ENCODE measurements around the gene OGDH. TPM values are rescaled to one million over a fixed set of nuclear protein-coding genes. Genes with fewer than 3 reads are reported as not detected.

Gene OGDH
- total and polyA plus RNA-seq, 10 of the 15 experiments (the other 5 are each of a cell fraction or from before 2014, with no cell fraction given) = 4.1 to 103 (median 48.4) TPM

- Histone ChIP-seq H3K4me2 (ENCODE audit: control insufficient read depth, insufficient read depth) (no peak overlapping the region), H3K9ac (ENCODE audit: control insufficient read depth, insufficient read depth, low read length) (no peak overlapping the region), H4K20me1 (ENCODE audit: control insufficient read depth, insufficient read depth) (no peaks in the 10 kb centered on the region), H3K27ac (ENCODE audit: control insufficient read depth, insufficient read depth) (no peak overlapping the region), H3K4me3 (no peak overlapping the region), H3K79me2 (ENCODE audit: control insufficient read depth, insufficient read depth, low read length) (no peaks in the 10 kb centered on the region), H3K36me3 (ENCODE audit: control insufficient read depth in 2 of 2, insufficient read depth in 2 of 2, low read length in 1 of 2) (peaks cover 7 to 8% of the 10 kb centered on the region in 2 experiments), H3K4me1 (ENCODE audit: control insufficient read depth, insufficient read depth, low read length) (no peaks in the 10 kb centered on the region), H2AFZ (ENCODE audit: control insufficient read depth, low read depth, low read length) (no peak overlapping the region), H3K27me3 (replicated peaks in 1 of 2; ENCODE audit: control insufficient read depth in 2 of 2, insufficient read depth in 2 of 2, low read length in 1 of 2) (no peaks in the 10 kb centered on the region), H3K9me3 (replicated peaks; ENCODE audit: control insufficient read depth, insufficient read depth, low read length) (no peaks in the 10 kb centered on the region)
- FAIRE-seq (no peak), ATAC-seq (no peak; the same call in 2 of the 3 replicates), DNase-seq (ENCODE audit: low read depth, low spot score) (no peak)
- ChIA-PET RAD21 (ENCODE audit: unreplicated experiment) (no interaction called here), CTCF (no interaction called here), SMC1A (ENCODE audit: uncharacterized antibody, unreplicated experiment) (no interaction called here), POLR2A (no interaction called here)
- TF ChIP-seq MYB (IDR thresholded peaks at IDR 0.05; ENCODE audit: borderline replicate concordance, low read depth, low read length) (no peak), RB1 (IDR thresholded peaks at IDR 0.05; ENCODE audit: borderline replicate concordance) (no peak), NFYB (IDR thresholded peaks at IDR 0.05; ENCODE audit: insufficient read depth, low read depth, low read length) (no peak), IKZF2 (IDR thresholded peaks at IDR 0.05) (no peak)
- no TSS peak for BruUV-seq (replicated peaks)
- in situ Hi-C loops (cut with MboI) = no loop called here
- WGBS (ENCODE audit: insufficient coverage, insufficient replicate concordance, low lambda C conversion rate, missing lambda C conversion rate) = 57% methylated on average over 5 of the region's 5 CpGs
- intact Hi-C loops (cut with micrococcal nuclease; ENCODE audit: unreplicated experiment) = no loop called here
Measured at GRCh38 chr7:44711528-44711927, 105.1 kb downstream of the OGDH start.

- H3K79me2 ChIP-seq (ENCODE audit: control insufficient read depth, insufficient read depth, low read length) = no peaks in the 10 kb centered on the region
- no peak overlapping the region for H3K4me2 ChIP-seq (ENCODE audit: control insufficient read depth, insufficient read depth)
- no peak overlapping the region for H3K4me3 ChIP-seq
- FAIRE-seq = no peak
- no peak for DNase-seq (ENCODE audit: low read depth, low spot score)
- CTCF ChIA-PET = no interaction called here
- in situ Hi-C loops (cut with MboI) = no loop called here
- ATAC-seq = no peak
- H2AFZ ChIP-seq (ENCODE audit: control insufficient read depth, low read depth, low read length) = no peak overlapping the region
- SMC1A ChIA-PET (ENCODE audit: uncharacterized antibody, unreplicated experiment) = no interaction called here
- H3K36me3 ChIP-seq (ENCODE audit: control insufficient read depth in 2 of 2, insufficient read depth in 2 of 2, low read length in 1 of 2) = peaks cover 7 to 8% of the 10 kb centered on the region in 2 experiments
- no peak for TF ChIP-seq RELB (IDR thresholded peaks at IDR 0.05; ENCODE audit: low read depth)
- no peak for TF ChIP-seq IKZF1 (conservative IDR thresholded peaks at IDR 0.05)
- no peak for TF ChIP-seq NR2C2 (IDR thresholded peaks at IDR 0.05; ENCODE audit: borderline replicate concordance, control insufficient read depth, insufficient read length, low read depth)
- no peak for TF ChIP-seq BACH1 (IDR thresholded peaks at IDR 0.05; ENCODE audit: borderline replicate concordance)
- TF ChIP-seq KAT2A (conservative IDR thresholded peaks at IDR 0.05; ENCODE audit: control insufficient read depth, low read depth, low read length) = no peak
- no peak for TF ChIP-seq PAX5 (IDR thresholded peaks at IDR 0.05; ENCODE audit: borderline replicate concordance, low read depth, low read length)
- TF ChIP-seq ZNF217 (IDR thresholded peaks at IDR 0.05) = no peak
- no peak for TF ChIP-seq EP300 (IDR thresholded peaks at IDR 0.05; ENCODE audit: borderline replicate concordance in 1 of 2, control insufficient read depth in 1 of 2, low read depth in 2 of 2, low read length in 2 of 2)
- no peak for TF ChIP-seq NKRF (conservative IDR thresholded peaks at IDR 0.05)
- TF ChIP-seq JUNB (IDR thresholded peaks at IDR 0.05) = no peak
- TF ChIP-seq ATF7 (IDR thresholded peaks at IDR 0.05; ENCODE audit: low read depth) = no peak
- no peak for TF ChIP-seq RELA (IDR thresholded peaks at IDR 0.05; ENCODE audit: borderline replicate concordance, partially characterized antibody)
- TF ChIP-seq NR2C1 (IDR thresholded peaks at IDR 0.05) = no peak
- H3K27me3 ChIP-seq (replicated peaks in 1 of 2; ENCODE audit: control insufficient read depth in 2 of 2, insufficient read depth in 2 of 2, low read length in 1 of 2) = no peaks in the 10 kb centered on the region
- no peaks in the 10 kb centered on the region for H3K4me1 ChIP-seq (ENCODE audit: control insufficient read depth, insufficient read depth, low read length)
- no TSS peak for BruUV-seq (replicated peaks)
- no peaks in the 10 kb centered on the region for H4K20me1 ChIP-seq (ENCODE audit: control insufficient read depth, insufficient read depth)
- RAD21 ChIA-PET (ENCODE audit: unreplicated experiment) = no interaction called here
- POLR2A ChIA-PET = no interaction called here
- 67% methylated on average over 5 of the region's 5 CpGs for WGBS (ENCODE audit: insufficient coverage, insufficient replicate concordance, low lambda C conversion rate, missing lambda C conversion rate)
- H3K27ac ChIP-seq (ENCODE audit: control insufficient read depth, insufficient read depth) = no peak overlapping the region
- H3K9me3 ChIP-seq (replicated peaks; ENCODE audit: control insufficient read depth, insufficient read depth, low read length) = no peaks in the 10 kb centered on the region
- intact Hi-C loops (cut with micrococcal nuclease; ENCODE audit: unreplicated experiment) = no loop called here
- no peak overlapping the region for H3K9ac ChIP-seq (ENCODE audit: control insufficient read depth, insufficient read depth, low read length)
Measured at GRCh38 chr7:44712012-44712411, 105.6 kb downstream of the OGDH start.
